Parathyroid adenoma (tissue), 2 donors: ENCODE measurements around the gene GHRH.

ENCODE experiments used
- H2AFZ ChIP-seq: fragments of 300-600 bp; sonication (generic); one replicate; pipeline ENCODE4 v1.7.0; 2017; ENCODE audit warnings: antibody characterized with exemption, mild to moderate bottlenecking
- H3K27ac ChIP-seq: fragments of 300-600 bp; sonication (generic); one replicate; pipeline ENCODE4 v1.7.0; 2017
- H3K27me3 ChIP-seq: fragments of 300-600 bp; sonication (generic); one replicate; pipeline ENCODE4 v1.7.0; 2017; ENCODE audit warnings: low read length; ENCODE audit not compliant: control insufficient read depth, insufficient read depth
- H3K36me3 ChIP-seq: fragments of 300-600 bp; sonication (generic); one replicate; pipeline ENCODE4 v1.7.0; 2017; ENCODE audit warnings: low read length; ENCODE audit not compliant: control insufficient read depth, insufficient read depth
- H3K4me1 ChIP-seq: fragments of 300-600 bp; sonication (generic); one replicate; pipeline ENCODE4 v1.7.0; 2017; ENCODE audit warnings: control low read depth
- H3K4me2 ChIP-seq: fragments of 300-600 bp; sonication (generic); one replicate; pipeline ENCODE4 v1.7.0; 2017; ENCODE audit warnings: low read length
- H3K4me3 ChIP-seq: fragments of 300-600 bp; sonication (generic); one replicate; pipeline ENCODE4 v1.7.0; 2017; ENCODE audit warnings: low read depth, low read length
- H3K79me2 ChIP-seq: fragments of 300-600 bp; sonication (generic); one replicate; pipeline ENCODE4 v1.7.0; 2017; ENCODE audit warnings: control low read depth
- H3K9ac ChIP-seq: fragments of 300-600 bp; sonication (generic); one replicate; pipeline ENCODE4 v1.7.0; 2017; ENCODE audit warnings: mild to moderate bottlenecking
- H3K9me3 ChIP-seq: fragments of 300-600 bp; sonication (generic); one replicate; pipeline ENCODE4 v1.7.0; 2017; ENCODE audit warnings: low read length; ENCODE audit not compliant: control insufficient read depth
- CTCF ChIP-seq: fragments of 300-600 bp; sonication (generic); IDR thresholded peaks from one replicate; pipeline ENCODE4 v1.7.0; 2017; ENCODE audit warnings: antibody characterized with exemption, mild to moderate bottlenecking
- donor health status: primary hyperparathyroidism.

The GHRH gene

GRCh38 chr20:37293301-37293943 lies 31.8 kb upstream of the GHRH start:
- no peak overlapping the region for H2AFZ ChIP-seq
- H3K27ac ChIP-seq = no peak overlapping the region
- TF ChIP-seq CTCF = no peak
- peaks cover 3% of the 10 kb centered on the region for H3K79me2 ChIP-seq
- H3K9ac ChIP-seq = no peak overlapping the region
- H3K4me2 ChIP-seq = no peak overlapping the region
- H3K27me3 ChIP-seq = no peaks in the 10 kb centered on the region
- H3K9me3 ChIP-seq = no peaks in the 10 kb centered on the region
- no peaks in the 10 kb centered on the region for H3K36me3 ChIP-seq
- H3K4me3 ChIP-seq = no peak overlapping the region
- peaks cover 3% of the 10 kb centered on the region for H3K4me1 ChIP-seq

GRCh38 chr20:37291724-37292126 lies 30.1 kb upstream of the GHRH start:
- Histone ChIP-seq H3K79me2 (peaks cover 3% of the 10 kb centered on the region), H3K27ac (no peak overlapping the region), H3K9me3 (no peaks in the 10 kb centered on the region), H3K36me3 (no peaks in the 10 kb centered on the region), H3K4me1 (peaks cover 3% of the 10 kb centered on the region), H3K4me3 (no peak overlapping the region), H3K4me2 (no peak overlapping the region), H3K9ac (no peak overlapping the region), H3K27me3 (no peaks in the 10 kb centered on the region), H2AFZ (no peak overlapping the region)
- TF ChIP-seq CTCF = no peak

GRCh38 chr20:37290158-37290810 lies 28.7 kb upstream of the GHRH start:
- H3K79me2 ChIP-seq = peaks cover 3% of the 10 kb centered on the region
- no peak for TF ChIP-seq CTCF
- peak overlapping the region; percentile 66 for H3K27ac ChIP-seq
- no peaks in the 10 kb centered on the region for H3K27me3 ChIP-seq
- H3K9me3 ChIP-seq = no peaks in the 10 kb centered on the region
- peak overlapping the region; percentile 61 for H3K4me2 ChIP-seq
- peaks cover 3% of the 10 kb centered on the region for H3K4me1 ChIP-seq
- no peaks in the 10 kb centered on the region for H3K36me3 ChIP-seq
- H3K9ac ChIP-seq = no peak overlapping the region
- H3K4me3 ChIP-seq = peak overlapping the region; percentile 82
- H2AFZ ChIP-seq = peak overlapping the region; percentile 92

GRCh38 chr20:37288091-37288490 lies 26.5 kb upstream of the GHRH start:
- no peak overlapping the region for H3K27ac ChIP-seq
- TF ChIP-seq CTCF = no peak
- H3K4me1 ChIP-seq = peaks cover 3% of the 10 kb centered on the region
- peaks cover 3% of the 10 kb centered on the region for H3K79me2 ChIP-seq
- no peak overlapping the region for H3K9ac ChIP-seq
- no peaks in the 10 kb centered on the region for H3K9me3 ChIP-seq
- no peak overlapping the region for H2AFZ ChIP-seq
- no peaks in the 10 kb centered on the region for H3K27me3 ChIP-seq
- no peaks in the 10 kb centered on the region for H3K36me3 ChIP-seq
- H3K4me2 ChIP-seq = no peak overlapping the region
- H3K4me3 ChIP-seq = no peak overlapping the region
